Stimulated activated CD8-positive, alpha-beta memory T cell treated with anti-CD3 and anti-CD28 coated beads, Interleukin-15, amount 100 ng/mL, for 24 hours (primary cell): ENCODE results near the gene KCNN3.

Source experiments
- DNase-seq: peaks from one replicate; pipeline ENCODE4 v3.0.0-alpha.2; 2020; ENCODE audit warnings: low read depth

KCNN3 gene

DNA sequence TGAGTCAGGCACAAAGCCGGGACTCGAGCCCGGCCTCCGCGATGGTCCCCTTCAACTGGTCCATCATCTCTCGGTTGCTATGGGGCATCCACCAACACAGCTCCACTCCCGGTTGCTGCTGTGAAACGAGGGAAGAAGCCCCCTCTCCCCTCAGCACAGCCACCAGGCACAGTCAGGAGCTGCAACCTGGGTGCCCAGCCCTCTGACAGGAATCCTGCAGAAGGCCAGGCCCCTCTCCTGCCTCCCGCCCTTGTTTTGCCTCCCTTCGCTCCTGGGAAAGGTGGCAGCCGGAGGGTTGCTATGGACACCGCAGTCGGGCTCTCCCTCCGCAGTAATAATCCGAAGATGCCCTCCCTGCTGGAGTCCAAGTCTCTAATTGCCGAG lies 8.9 kb upstream of the KCNN3 start:
- DNase-seq, result no peak

- DNase-seq, result peak; percentile 54
These were observed 8.4 kb upstream of the KCNN3 start for GRCh38 chr1:154878371-154879037.

GRCh38 chr1:154877370-154877974 lies 7.4 kb upstream of the KCNN3 start:
- DNase-seq, result no peak

GRCh38 chr1:154876842-154877369 lies 6.8 kb upstream of the KCNN3 start:
- no peak for DNase-seq

- no peak for DNase-seq
These were observed 4.4 kb upstream of the KCNN3 start for GRCh38 chr1:154874465-154874864.

GRCh38 chr1:154873321-154873950 lies 3.4 kb upstream of the KCNN3 start:
- DNase-seq, result no peak

DNA sequence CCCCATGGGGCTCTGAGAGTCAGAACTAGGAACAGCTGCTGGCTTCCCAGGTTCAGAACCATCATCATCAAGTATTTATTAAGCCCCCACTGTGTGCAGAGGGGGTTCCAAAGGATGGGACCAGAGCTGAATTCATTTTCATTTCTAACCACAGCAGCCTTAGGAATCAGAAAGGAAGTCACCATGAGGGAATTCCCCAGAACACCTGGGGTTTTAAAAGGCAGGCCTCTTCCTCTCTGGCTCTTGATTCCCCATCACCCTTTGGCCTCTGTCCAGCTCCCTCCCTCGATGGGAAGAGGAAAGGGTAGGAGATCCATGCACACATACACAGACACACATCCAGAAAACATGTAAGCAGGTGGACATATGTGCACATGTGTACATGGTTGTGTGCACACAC lies 1.3 kb upstream of the KCNN3 start:
- DNase-seq, result no peak

DNA sequence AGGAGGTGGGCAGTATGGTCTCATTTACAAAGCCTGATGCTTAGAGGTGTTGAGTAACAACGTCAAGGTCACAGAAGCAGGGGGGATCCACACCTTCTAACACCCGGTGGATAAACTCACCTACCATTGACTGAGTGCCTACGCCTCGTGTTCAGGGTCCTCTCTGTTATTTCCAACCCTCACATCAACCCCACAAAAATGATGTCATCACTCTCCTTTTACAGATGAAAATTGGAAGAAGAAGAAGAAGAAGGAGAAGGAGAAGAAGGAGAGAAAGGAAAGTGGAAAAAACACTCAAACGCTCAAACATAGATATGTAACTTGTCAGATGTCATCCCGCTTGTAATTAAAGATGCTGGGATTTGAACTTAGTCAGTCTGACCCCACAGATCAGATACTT lies 653 bp upstream of the KCNN3 start:
- no peak for DNase-seq

GRCh38 chr1:154869351-154870114 lies 548 bp downstream of the KCNN3 start:
- no peak for DNase-seq

DNA sequence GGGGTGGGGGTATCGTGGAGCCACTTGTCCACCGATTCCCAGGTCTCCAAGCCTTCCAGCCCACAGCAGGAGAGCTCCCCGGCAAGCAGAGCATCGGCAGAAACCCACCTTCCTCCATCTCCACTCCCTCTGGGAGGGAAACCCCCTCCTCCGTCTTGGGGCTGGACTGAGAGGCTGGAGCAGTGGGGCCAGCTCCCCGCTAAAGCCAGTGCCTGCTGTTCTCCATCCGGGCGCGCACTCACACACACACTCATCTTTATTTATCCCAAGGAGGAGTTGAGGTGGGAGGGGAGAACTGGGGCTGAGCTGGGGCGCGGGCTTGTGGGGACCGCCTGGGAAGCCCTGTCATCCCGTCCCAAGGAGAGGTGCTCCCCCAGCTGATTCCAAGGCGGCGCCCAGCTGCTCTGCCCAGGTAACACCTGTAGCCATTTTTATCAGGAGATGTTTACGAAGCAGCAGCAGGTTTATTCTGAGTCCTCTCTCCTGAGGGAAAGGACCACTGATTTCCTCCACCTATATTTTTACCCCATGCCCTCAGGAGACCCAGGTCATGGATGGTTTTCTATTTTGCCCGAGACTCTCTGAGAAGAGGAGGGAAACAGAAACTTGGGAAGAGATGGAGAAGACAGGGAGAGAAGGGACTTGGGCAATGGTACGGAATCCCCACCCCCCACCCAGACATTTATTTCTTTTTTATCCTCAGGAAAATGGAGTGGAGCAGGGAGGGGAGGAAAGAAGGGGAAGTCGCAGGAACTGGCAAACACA lies 2.1 kb downstream of the KCNN3 start:
- DNase-seq, result no peak

DNA sequence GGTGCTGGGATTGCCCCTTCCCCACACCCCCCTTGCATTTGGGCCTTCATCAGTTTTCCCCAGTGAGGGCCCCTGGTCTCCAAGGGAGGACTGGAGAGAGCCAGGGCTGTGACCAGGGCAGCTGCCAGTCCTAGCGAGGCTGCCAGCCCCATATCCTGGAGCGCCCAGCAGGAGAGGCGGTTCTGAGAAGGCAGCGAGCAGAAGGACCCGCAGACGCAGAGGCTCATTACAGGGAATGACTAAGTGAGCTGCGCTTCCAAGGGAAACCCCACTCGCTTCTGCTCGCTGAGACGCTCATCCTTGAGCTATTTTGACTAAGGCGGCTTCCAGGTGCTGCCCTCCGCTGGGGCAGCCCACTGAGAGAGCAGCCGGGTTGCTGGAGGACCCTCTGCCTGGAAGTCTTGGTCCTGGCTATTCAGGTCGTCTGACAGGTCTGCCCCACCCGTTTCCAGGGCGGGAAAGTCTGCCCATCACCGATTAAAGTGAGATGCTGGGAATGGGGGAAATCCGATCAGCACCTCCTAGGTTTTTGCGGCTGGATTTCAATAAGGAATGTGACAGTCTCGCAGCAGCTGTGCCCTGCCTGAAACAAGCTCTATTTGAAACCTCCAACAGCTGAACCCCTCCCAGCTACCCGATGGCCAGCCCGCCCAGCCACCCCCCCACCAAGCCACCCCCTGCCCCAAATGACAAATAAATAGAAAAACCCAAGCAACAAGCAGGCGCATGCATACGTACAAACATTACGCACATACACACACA lies 2.8 kb downstream of the KCNN3 start:
- DNase-seq, result no peak

GRCh38 chr1:154866257-154867063 lies 3.6 kb downstream of the KCNN3 start:
- DNase-seq, result no peak

GRCh38 chr1:154865442-154866256 lies 4.4 kb downstream of the KCNN3 start:
- DNase-seq, result no peak

DNA sequence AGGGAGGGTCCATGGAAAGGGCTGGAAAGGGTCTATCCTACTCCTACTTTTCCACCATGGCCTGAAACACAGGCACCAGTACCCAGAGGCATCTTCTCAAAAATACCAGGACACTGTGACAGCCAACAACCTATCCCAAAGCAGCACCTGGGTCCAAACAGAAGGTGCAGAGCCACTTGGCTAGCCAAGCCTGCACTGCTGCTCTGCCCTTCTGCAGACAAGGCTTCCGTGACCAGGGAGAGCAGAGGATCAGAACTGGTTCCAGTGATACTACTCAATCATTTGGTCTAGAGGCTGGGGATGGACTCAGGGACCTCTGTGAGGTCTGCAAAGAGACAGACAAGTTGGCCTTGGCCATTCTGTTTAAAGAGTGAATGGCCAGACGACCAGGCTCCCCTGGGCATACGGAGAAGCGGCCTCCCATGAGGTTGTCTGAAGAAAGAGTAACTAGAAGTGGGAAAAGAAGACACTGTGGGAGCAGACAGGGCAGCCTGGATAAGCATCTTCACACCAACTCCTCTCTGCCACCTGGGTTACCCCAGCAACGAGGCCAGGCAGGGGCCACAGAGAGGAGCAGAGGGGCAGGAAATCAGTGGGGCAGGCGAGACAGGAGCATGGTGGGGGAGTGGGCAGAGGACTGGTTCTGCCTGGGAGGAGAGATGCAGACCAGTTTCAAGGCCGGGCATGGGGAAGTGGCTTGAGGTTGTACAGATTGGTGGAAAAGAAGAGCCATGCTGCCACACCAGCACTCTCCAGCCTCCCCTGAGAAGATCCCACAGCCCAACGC lies 5.7 kb downstream of the KCNN3 start:
- no peak for DNase-seq

GRCh38 chr1:154863315-154864174 lies 6.5 kb downstream of the KCNN3 start:
- no peak for DNase-seq

GRCh38 chr1:154862907-154863306 lies 7.2 kb downstream of the KCNN3 start:
- no peak for DNase-seq

- no peak for DNase-seq
These were observed 8.4 kb downstream of the KCNN3 start for GRCh38 chr1:154861607-154862094.
